Stimulated activated CD4-positive, alpha-beta T cell treated with anti-CD3 and anti-CD28 coated beads, Interleukin-1b, Interleukin-23, amount 100 ng/mL, for 24 hours (primary cell): Measurements from ENCODE around the gene PDE4B.
"Not testable (repeated sequence)": the region's sequence is repeated elsewhere in the genome, so short reads cannot be mapped to it uniquely, and the experiment has no call there.

Experiments
- DNase-seq, 4 experiments: peaks; one replicate each; pipeline ENCODE4 v3.0.0-alpha.2; 2020; ENCODE audit warnings: low read depth in 4 of 4, low spot score in 1 of 4

Gene PDE4B

GRCh38 chr1:65813956-65814355 lies 21.3 kb downstream of the PDE4B start:
- no peak for DNase-seq

- no peak for DNase-seq
Measured at GRCh38 chr1:65814752-65815151, 22.1 kb downstream of the PDE4B start.

- no peak for DNase-seq
Measured at GRCh38 chr1:65817891-65818290, 25.2 kb downstream of the PDE4B start.

- DNase-seq: no peak
Measured at GRCh38 chr1:65818966-65819365, 26.3 kb downstream of the PDE4B start.

- no peak for DNase-seq
Measured at GRCh38 chr1:65820983-65821382, 28.3 kb downstream of the PDE4B start.

GRCh38 chr1:65821386-65821785 lies 28.7 kb downstream of the PDE4B start:
- no peak for DNase-seq

- no peak for DNase-seq
Measured at GRCh38 chr1:65824103-65824502, 31.4 kb downstream of the PDE4B start.

GRCh38 chr1:65825741-65826140 lies 33.0 kb downstream of the PDE4B start:
- no peak for DNase-seq

GRCh38 chr1:65826782-65827181 lies 34.1 kb downstream of the PDE4B start:
- no peak for DNase-seq

- DNase-seq: no peak
Measured at GRCh38 chr1:65827346-65827745, 34.7 kb downstream of the PDE4B start.

GRCh38 chr1:65830306-65830705 lies 37.6 kb downstream of the PDE4B start:
- DNase-seq: no peak

- DNase-seq: no peak
Measured at GRCh38 chr1:65832296-65832695, 39.6 kb downstream of the PDE4B start.

- no peak for DNase-seq
Measured at GRCh38 chr1:65836686-65837085, 44.0 kb downstream of the PDE4B start.

- DNase-seq: no peak
Measured at GRCh38 chr1:65840683-65841082, 48.0 kb downstream of the PDE4B start.

- DNase-seq: no peak
Measured at GRCh38 chr1:65844296-65844695, 51.6 kb downstream of the PDE4B start.

GRCh38 chr1:65844821-65845534 lies 52.3 kb downstream of the PDE4B start:
- DNase-seq: no peak

GRCh38 chr1:65845535-65846060 lies 52.9 kb downstream of the PDE4B start:
- no peak for DNase-seq

- no peak for DNase-seq
Measured at GRCh38 chr1:65846866-65847265, 54.2 kb downstream of the PDE4B start.

- DNase-seq: no peak
Measured at GRCh38 chr1:65850281-65850680, 57.6 kb downstream of the PDE4B start.

- DNase-seq: not testable (repeated sequence)
Measured at GRCh38 chr1:65856591-65856990, 63.9 kb downstream of the PDE4B start.

GRCh38 chr1:65866439-65866838 lies 73.7 kb downstream of the PDE4B start:
- DNase-seq: no peak

- DNase-seq: no peak
Measured at GRCh38 chr1:65872301-65872700, 79.6 kb downstream of the PDE4B start.

- DNase-seq: not testable (repeated sequence)
Measured at GRCh38 chr1:65878342-65878741, 85.6 kb downstream of the PDE4B start.
